Measurements from ENCODE around the gene DSG1. TPM values are rescaled to one million over a fixed set of nuclear protein-coding genes. Genes with fewer than 3 reads are reported as not detected.

The DSG1 gene
- total and polyA plus RNA-seq, 12 donors, result under 0.01 to 2.6 (median 0.84) TPM

DNA sequence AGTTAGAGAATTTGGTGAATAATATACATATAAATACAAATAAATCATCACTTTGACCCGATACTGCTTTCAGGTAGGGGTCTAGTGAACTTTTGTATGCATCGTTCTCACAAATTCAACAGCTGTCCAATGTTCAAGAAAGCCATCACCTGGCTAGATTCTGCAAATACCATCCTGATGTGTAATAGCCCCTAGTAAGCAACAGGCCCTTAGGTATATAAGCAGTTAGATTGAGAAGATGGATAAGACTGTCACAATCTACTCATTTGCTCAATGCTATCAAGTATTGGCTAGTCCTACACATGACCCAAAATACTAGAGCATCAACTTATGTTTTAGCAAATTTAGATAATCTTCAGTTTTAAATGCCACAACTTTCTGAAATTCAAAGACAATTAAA, 20.7 kb upstream of the DSG1 start:
- peaks cover 0 to 17% (median 0%) of the 10 kb centered on the region in 9 donors for H3K4me1 ChIP-seq
- H3K9me3 ChIP-seq, result peaks cover 0 to 10% (median under 1%) of the 10 kb centered on the region in 11 donors
- WGBS, 2 donors, result 93 to 95% methylated on average over 2 of the region's 2 CpGs
- no peak overlapping the region for H3K4me3 ChIP-seq
- H3K27me3 ChIP-seq, result no peaks in the 10 kb centered on the region
- no peaks in the 10 kb centered on the region for H3K36me3 ChIP-seq
- TF ChIP-seq, protein P1, sequence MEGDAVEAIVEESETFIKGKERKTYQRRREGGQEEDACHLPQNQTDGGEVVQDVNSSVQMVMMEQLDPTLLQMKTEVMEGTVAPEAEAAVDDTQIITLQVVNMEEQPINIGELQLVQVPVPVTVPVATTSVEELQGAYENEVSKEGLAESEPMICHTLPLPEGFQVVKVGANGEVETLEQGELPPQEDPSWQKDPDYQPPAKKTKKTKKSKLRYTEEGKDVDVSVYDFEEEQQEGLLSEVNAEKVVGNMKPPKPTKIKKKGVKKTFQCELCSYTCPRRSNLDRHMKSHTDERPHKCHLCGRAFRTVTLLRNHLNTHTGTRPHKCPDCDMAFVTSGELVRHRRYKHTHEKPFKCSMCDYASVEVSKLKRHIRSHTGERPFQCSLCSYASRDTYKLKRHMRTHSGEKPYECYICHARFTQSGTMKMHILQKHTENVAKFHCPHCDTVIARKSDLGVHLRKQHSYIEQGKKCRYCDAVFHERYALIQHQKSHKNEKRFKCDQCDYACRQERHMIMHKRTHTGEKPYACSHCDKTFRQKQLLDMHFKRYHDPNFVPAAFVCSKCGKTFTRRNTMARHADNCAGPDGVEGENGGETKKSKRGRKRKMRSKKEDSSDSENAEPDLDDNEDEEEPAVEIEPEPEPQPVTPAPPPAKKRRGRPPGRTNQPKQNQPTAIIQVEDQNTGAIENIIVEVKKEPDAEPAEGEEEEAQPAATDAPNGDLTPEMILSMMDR (IDR thresholded peaks at IDR 0.05), result no peak
- H3K27ac ChIP-seq, result no peak overlapping the region
- ATAC-seq (no peak), DNase-seq (no peak)
- intact Hi-C loops (cut with DNase I), result loop anchor here in 1 of 10 donors (10.0 kb wide), 1 partner anchor 88 kb away; no protein-coding TSS in a partner anchor

DNA sequence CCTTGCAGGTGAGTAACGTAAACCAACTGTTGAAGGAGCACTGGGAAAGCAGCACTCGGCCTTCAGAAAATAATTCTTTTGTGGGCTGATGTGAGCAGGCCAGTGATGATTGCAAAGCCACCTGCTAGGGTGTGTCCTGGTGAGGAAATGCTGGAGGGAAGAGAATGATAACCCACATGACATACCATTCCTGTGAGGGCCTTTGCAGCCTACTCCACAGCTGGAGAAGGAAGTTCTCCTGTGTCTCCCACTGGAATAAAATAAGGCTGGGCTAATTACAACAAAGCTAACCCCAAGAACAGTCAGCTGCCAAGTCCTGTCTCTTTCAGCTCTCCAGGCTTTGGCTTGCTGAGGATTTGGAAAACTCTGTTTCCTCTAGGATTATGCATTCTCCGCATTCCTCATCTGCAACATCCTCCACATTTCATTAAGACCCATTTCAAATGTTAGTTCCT, 16.7 kb upstream of the DSG1 start:
- H3K27ac ChIP-seq, result peak overlapping the region in 2 of 10 donors; percentile 3 to 32
- peak in 1 of 2 donors; percentile 12 for DNase-seq
- no peaks in the 10 kb centered on the region for H3K9me3 ChIP-seq
- no peak overlapping the region for H3K4me3 ChIP-seq
- peak in 7 of 8 donors; percentile 66 to 94 (median 74) for ATAC-seq
- H3K4me1 ChIP-seq, result peaks cover 0 to 18% (median 0%) of the 10 kb centered on the region in 9 donors
- H3K27me3 ChIP-seq, result no peaks in the 10 kb centered on the region
- 49 to 54% methylated on average over 3 of the region's 3 CpGs for WGBS, 2 donors
- TF ChIP-seq, protein P1 (IDR thresholded peaks at IDR 0.05), result no peak
- H3K36me3 ChIP-seq, result no peaks in the 10 kb centered on the region
- intact Hi-C loops (cut with DNase I), result loop anchor here in 1 of 10 donors (5.0 kb wide), 1 partner anchor 96 kb away; no protein-coding TSS in a partner anchor

DNA sequence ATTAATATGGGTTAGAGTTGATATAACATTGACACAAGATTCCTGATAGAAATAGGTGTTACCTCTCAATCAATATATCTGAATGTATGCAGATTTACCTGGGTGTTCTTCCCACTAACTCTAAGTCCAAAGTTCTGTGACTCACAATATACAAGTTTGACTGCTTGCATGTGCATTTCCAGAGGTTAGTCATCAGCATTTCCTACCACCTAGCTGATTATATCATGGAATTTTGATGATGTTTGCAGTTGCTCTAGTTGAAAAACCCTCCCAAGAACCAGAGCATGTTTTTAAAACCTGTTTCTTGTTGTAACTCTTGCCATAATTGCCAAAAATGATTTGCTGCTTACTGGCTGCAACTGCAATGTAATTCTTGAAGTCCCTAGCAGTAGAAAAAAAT, 15.0 kb upstream of the DSG1 start:
- DNase-seq (no peak), ATAC-seq (no peak)
- H3K36me3 ChIP-seq, result no peaks in the 10 kb centered on the region
- H3K27me3 ChIP-seq, result no peaks in the 10 kb centered on the region
- peaks cover 0 to 18% (median 0%) of the 10 kb centered on the region in 9 donors for H3K4me1 ChIP-seq
- intact Hi-C loops (cut with DNase I), result loop anchor here in 1 of 10 donors (5.0 kb wide), 1 partner anchor 94 kb away; no protein-coding TSS in a partner anchor
- H3K9me3 ChIP-seq, result no peaks in the 10 kb centered on the region
- no peak overlapping the region for H3K27ac ChIP-seq
- TF ChIP-seq, protein P1 (IDR thresholded peaks at IDR 0.05), result no peak
- no peak overlapping the region for H3K4me3 ChIP-seq

DNA sequence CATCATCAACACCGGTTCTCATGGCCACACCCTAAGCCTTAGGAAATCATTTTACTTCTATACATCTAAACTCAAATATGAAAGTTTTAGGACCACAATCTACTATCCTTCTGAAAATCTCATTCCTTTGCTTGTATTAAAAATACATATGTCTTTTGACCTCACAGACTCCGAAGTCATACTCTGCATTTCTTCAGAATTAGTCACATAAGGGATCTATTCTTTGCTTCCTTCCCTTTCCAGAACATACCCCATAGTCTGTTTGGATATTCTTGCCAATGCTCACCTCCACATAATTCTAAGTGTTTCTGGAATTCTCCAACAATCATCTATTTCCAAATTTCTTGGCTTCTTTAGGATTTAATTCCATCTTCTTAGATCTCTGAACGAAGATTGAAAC, 14.2 kb upstream of the DSG1 start:
- WGBS, 2 donors, result 88% methylated on average over 3 of the region's 3 CpGs
- Histone ChIP-seq H3K36me3 (no peaks in the 10 kb centered on the region), H3K4me1 (peaks cover 0 to 18% (median 0%) of the 10 kb centered on the region in 9 donors), H3K27ac (no peak overlapping the region), H3K27me3 (no peaks in the 10 kb centered on the region), H3K4me3 (no peak overlapping the region), H3K9me3 (no peaks in the 10 kb centered on the region)
- TF ChIP-seq, protein P1 (IDR thresholded peaks at IDR 0.05), result no peak
- intact Hi-C loops (cut with DNase I), result loop anchor here in 1 of 10 donors (5.0 kb wide), 1 partner anchor 94 kb away; no protein-coding TSS in a partner anchor
- DNase-seq (no peak), ATAC-seq (no peak)

Measured in heart right ventricle (tissue), 16 donors.